C4-2B (cell line): ENCODE results near the gene RNLS.

Experiments
- H3K27ac ChIP-seq: fragments of 450-650 bp; 2 replicates; pipeline ENCODE4 v1.5.1; 2017
- ZFX ChIP-seq: fragments of 450-650 bp; IDR thresholded peaks from 2 replicates; pipeline ENCODE4 v1.6.1; 2017
- TF ChIP-seq, protein P1 (sequence below): fragments of 450-650 bp; conservative IDR thresholded peaks from 2 replicates; pipeline ENCODE4 v1.5.1; 2017; ENCODE audit warnings: mild to moderate bottlenecking

The RNLS gene

DNA sequence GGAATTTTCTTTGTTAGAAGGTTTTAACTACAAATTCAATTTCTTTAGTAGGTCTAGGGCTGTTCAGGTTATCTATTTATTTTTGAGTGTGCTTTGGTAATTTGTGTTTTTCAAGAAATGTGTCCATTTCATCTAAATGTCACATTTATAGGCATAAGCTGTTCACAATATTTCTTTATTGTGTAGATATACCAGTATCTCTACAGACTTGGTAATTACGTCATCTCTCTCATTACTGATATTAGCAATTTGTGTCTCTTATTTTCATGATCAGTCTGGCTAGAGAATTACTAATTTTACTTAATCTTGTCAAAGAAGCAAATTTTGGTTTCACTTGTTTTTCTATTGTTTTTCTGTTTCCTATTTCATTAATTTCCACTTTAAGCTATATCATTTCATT lies 152.0 kb downstream of the RNLS start:
- H3K27ac ChIP-seq: no peak overlapping the region
- TF ChIP-seq, protein P1, sequence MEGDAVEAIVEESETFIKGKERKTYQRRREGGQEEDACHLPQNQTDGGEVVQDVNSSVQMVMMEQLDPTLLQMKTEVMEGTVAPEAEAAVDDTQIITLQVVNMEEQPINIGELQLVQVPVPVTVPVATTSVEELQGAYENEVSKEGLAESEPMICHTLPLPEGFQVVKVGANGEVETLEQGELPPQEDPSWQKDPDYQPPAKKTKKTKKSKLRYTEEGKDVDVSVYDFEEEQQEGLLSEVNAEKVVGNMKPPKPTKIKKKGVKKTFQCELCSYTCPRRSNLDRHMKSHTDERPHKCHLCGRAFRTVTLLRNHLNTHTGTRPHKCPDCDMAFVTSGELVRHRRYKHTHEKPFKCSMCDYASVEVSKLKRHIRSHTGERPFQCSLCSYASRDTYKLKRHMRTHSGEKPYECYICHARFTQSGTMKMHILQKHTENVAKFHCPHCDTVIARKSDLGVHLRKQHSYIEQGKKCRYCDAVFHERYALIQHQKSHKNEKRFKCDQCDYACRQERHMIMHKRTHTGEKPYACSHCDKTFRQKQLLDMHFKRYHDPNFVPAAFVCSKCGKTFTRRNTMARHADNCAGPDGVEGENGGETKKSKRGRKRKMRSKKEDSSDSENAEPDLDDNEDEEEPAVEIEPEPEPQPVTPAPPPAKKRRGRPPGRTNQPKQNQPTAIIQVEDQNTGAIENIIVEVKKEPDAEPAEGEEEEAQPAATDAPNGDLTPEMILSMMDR: no peak

DNA sequence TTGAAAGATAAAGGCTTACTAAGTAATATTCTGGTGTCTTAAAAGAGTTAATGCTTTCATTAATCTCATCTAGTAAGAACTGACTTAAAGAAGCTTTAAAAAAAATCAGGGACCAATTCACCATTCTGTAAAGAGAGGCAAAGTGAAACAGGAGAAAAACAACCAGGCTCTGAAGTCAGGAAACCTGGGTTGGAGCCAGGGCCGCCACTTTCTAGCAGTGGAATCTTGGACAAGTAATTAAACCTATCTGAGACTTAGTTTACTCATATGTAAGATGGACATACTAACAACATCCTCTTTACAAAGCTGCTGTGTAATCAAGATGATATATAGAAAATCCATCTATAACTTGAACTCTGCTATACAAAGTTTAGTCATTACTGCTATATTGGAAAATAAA lies 154.1 kb downstream of the RNLS start:
- H3K27ac ChIP-seq: no peak overlapping the region
- TF ChIP-seq, protein P1: no peak
- no peak for TF ChIP-seq ZFX

DNA sequence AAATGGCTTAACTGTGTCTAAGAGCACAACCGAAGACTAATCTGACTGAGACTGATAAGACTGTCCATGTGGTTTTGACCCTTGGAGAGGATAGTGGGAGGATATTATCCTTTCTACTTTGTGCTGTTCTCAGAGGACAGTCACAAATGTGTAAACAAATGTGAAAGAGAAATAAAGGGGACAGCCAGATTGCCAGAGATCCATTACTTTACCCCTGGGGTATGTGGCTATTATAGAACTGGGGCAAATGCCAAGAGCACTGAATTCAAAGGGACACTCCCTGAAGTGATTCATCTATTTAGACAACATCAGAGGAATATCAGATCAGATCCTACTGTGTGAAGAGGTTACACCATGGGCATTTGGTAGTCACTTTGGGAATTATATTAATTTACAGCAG lies 154.7 kb downstream of the RNLS start:
- TF ChIP-seq ZFX: no peak
- TF ChIP-seq, protein P1: no peak
- H3K27ac ChIP-seq: no peak overlapping the region

DNA sequence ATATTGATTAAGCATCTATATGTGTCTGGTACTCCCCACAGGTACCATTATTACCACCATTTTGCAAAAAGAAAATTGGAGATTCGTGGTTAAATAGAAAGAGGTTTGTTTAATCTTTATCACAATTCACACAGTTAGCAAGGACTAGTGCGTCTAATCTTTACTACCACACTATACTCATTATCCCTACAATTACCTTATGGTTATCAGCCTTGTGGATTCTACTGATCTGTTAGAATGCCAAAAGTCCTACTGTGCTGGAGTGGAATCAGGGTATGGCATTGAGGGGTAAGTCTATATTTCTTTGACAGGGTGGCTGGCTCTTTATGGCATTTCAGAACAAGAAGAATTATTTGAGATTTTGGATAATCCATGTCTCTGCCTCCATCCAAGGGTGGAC lies 156.1 kb downstream of the RNLS start:
- TF ChIP-seq, protein P1: no peak
- no peak overlapping the region for H3K27ac ChIP-seq

DNA sequence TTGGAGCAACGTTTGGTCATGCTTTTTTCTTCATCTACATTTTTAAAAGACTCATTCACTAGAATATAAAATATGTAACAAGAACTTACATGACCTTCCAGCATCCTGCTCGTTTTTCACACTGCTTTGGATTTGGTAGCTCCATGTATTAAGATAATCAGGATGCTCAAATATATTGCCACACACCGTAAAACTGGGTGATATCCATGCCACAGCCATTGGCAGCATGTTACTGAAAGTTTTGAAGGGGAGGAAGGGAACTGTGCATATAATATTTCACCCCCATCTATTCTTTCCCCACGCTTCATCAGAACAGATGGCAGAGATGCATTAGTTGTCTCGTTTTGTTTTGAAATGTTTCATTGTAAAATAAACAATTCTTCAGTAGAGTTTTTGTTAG lies 158.2 kb downstream of the RNLS start:
- no peak overlapping the region for H3K27ac ChIP-seq
- no peak for TF ChIP-seq ZFX
- TF ChIP-seq, protein P1: no peak

DNA sequence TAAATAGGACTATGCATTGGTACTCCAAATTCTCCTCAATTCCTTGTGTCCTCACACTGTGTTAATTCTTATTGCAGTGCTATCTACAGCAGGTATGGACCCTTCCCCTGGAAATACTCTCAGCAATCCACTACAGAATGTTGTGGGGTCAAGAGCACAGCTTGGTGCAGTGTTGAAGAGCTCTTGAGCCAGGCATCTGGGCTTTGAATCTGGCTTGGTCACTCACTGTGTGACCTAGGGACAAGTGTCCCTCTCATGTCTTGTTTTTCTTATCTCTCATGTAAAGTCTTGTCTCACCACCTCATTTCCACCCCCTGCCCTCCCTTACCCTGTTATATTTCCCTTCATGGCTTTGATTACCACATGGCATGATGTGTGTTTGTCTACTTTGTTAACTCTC lies 159.4 kb downstream of the RNLS start:
- TF ChIP-seq ZFX: no peak
- H3K27ac ChIP-seq: no peak overlapping the region

DNA sequence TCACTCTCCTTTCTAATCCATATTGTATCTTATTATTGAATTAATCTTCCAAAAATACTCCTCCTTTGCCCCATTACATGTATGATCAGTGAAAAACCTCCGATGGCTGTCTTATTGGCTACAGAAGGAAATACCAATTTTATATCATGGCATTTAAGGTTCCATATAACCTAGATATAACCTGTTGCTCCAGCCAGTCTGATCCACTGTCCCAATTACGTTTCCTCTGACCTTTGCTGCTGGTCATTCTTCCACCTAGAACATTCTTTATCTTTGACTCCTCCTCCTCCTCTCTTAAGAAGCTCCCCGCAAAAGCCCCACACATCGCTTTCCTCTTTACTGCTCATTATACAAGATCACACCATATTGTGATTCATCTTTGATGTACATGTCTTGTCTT lies 161.5 kb downstream of the RNLS start:
- H3K27ac ChIP-seq: no peak overlapping the region
- no peak for TF ChIP-seq ZFX
- TF ChIP-seq, protein P1: no peak

DNA sequence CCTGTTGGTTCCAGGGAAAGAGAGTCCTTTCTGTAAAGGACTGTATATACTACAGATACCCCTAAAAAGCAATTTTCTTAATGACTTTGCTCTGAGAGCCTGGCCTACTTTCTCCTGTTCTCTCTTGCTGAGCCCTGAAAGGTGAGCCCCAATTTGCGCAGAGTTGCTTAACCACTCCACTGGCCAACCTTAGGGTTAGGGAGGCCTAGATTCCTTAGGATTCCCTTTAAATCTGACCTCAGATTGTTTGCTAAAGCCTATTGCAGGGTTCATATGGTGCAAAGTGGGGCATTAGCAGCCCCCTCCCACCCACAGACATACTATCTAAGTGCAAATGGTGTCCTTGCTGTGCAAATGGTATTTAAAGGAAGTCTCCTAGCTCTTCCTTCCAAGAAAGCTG lies 164.2 kb downstream of the RNLS start:
- no peak overlapping the region for H3K27ac ChIP-seq
- TF ChIP-seq, protein P1: no peak
- TF ChIP-seq ZFX: no peak
